Activated CD4-positive, alpha-beta memory T cell treated with anti-CD3 and anti-CD28 coated beads for 36 hours (primary cell): ENCODE results near the gene ECE2. TPM values are rescaled to one million over a fixed set of nuclear protein-coding genes. Genes with fewer than 3 reads are reported as not detected.

Experiments
- CTCF ChIA-PET: fragments of 350-600 bp; sonication (Branson Sonifier 250); formaldehyde crosslinking; loops from one replicate; lab custom pipeline; 2021; ENCODE audit warnings: antibody characterized with exemption, inconsistent platforms; lab: Charles Lee
- POLR2A ChIA-PET: fragments of 350-600 bp; sonication (Branson Sonifier 250); formaldehyde crosslinking; loops from one replicate; lab custom pipeline; 2021; ENCODE audit warnings: antibody characterized with exemption; lab: Charles Lee
- DNase-seq: peaks from one replicate; pipeline ENCODE4 v3.0.0-alpha.2; 2020
- H3K27ac Mint-ChIP-seq: one replicate; pipeline ENCODE4 v1.8.0; 2021; ENCODE audit warnings: mixed read lengths
- H3K27me3 Mint-ChIP-seq: one replicate; pipeline ENCODE4 v1.8.0; 2021; ENCODE audit warnings: mixed read lengths
- H3K36me3 Mint-ChIP-seq: one replicate; pipeline ENCODE4 v1.8.0; 2021; ENCODE audit warnings: mixed read lengths
- H3K4me1 Mint-ChIP-seq: one replicate; pipeline ENCODE4 v1.8.0; 2021; ENCODE audit warnings: low read depth, mixed read lengths
- H3K4me3 Mint-ChIP-seq: one replicate; pipeline ENCODE4 v1.8.0; 2021; ENCODE audit warnings: mild to moderate bottlenecking, mixed read lengths
- H3K9me3 Mint-ChIP-seq: one replicate; pipeline ENCODE4 v1.8.0; 2021; ENCODE audit warnings: mixed read lengths
- intact Hi-C: fragments of 100-400 bp; cut with micrococcal nuclease; formaldehyde crosslinking; loops from one replicate; pipeline ENCODE4 v1.15.1; 2023
- total RNA-seq, 2 experiments: library from RNA; stranded (reverse); gene quantifications; one replicate each; pipeline ENCODE4 v1.2.3, GENCODE V29; 2021

The ECE2 gene
- total RNA-seq, 2 experiments from 2014 or later = not detected

DNA sequence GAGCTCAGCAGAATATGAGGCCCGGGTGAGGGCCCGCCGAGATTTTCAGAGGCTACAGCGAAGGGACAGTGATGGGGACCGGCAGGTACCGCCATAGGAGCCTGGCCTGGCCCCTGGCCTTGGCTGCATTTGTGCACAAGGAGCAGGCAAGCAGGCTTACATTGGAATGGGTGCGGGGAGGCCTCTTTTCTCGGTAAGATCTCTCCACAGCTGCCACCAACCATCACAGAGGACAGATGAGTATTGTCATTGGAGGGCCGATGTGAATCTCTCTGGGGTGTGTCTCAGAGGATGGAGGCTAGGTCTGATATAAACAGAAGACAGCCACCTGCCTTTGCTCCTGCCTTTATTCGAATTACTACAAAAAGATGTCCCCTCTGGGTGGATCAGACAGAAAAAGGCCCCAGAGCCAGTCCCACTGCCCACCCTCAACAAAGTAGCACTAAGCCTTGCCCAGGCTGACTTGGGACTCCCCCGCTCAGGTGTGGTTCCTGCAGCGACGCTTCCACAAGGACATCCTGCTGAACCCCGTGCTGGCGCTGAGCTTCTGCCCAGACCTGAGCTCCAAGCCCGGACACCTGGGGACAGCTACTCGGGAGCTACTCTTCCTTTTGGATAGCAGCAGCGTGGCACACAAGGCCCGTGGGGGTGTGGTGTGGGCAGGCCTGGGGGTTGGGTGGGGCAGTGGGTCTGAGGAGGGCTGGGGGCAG is 41.0 kb upstream of the ECE2 start:
- Mint-ChIP-seq H3K9me3 (no peaks in the 10 kb centered on the region), H3K4me1 (peaks cover 6% of the 10 kb centered on the region), H3K36me3 (no peaks in the 10 kb centered on the region), H3K4me3 (no peak overlapping the region), H3K27me3 (peaks cover 22% of the 10 kb centered on the region), H3K27ac (no peak overlapping the region)
- no peak for DNase-seq
- POLR2A ChIA-PET = no interaction called here
- intact Hi-C loops = no loop called here
- CTCF ChIA-PET = no interaction called here

- Mint-ChIP-seq H3K9me3 (no peaks in the 10 kb centered on the region), H3K4me3 (no peak overlapping the region), H3K4me1 (peaks cover 6% of the 10 kb centered on the region), H3K27me3 (peaks cover 22% of the 10 kb centered on the region), H3K27ac (no peak overlapping the region), H3K36me3 (no peaks in the 10 kb centered on the region)
- intact Hi-C loops = no loop called here
- DNase-seq = no peak
- POLR2A ChIA-PET = no interaction called here
- CTCF ChIA-PET = interaction anchor here (1.3 to 6.0 kb wide), 2 partner anchors 8 to 14 kb away, joined by 4 to 50 read pairs; partner anchors contain the start of genes EEF1AKMT4 and VWA5B2
Observed at GRCh38 chr3:184235381-184236032, 40.3 kb upstream of the ECE2 start.

DNA sequence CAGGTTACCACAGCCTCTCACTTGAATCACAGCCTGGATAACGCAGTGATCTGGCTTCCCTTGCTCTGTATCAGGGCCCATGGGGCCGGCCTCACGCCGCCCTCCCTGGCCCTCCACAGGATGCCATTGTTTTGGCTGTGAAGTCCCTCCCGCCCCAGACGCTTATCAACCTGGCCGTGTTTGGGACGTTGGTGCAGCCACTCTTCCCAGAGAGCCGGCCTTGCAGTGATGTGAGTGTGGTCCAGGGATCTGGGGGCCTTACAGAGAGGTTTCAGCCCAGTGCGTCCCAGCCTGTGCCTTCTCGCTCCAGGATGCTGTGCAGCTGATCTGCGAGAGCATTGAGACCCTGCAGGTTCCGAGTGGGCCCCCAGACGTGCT is 39.8 kb upstream of the ECE2 start:
- Mint-ChIP-seq H3K27me3 (peaks cover 20% of the 10 kb centered on the region), H3K36me3 (no peaks in the 10 kb centered on the region), H3K4me3 (no peak overlapping the region), H3K27ac (no peak overlapping the region), H3K9me3 (no peaks in the 10 kb centered on the region), H3K4me1 (peaks cover 4% of the 10 kb centered on the region)
- CTCF ChIA-PET = interaction anchor here (1.0 to 6.0 kb wide), 3 partner anchors 8 to 53 kb away, joined by 3 to 50 read pairs (median 4); partner anchors contain the start of genes EEF1AKMT4 and VWA5B2
- no peak for DNase-seq
- POLR2A ChIA-PET = no interaction called here
- intact Hi-C loops = no loop called here

DNA sequence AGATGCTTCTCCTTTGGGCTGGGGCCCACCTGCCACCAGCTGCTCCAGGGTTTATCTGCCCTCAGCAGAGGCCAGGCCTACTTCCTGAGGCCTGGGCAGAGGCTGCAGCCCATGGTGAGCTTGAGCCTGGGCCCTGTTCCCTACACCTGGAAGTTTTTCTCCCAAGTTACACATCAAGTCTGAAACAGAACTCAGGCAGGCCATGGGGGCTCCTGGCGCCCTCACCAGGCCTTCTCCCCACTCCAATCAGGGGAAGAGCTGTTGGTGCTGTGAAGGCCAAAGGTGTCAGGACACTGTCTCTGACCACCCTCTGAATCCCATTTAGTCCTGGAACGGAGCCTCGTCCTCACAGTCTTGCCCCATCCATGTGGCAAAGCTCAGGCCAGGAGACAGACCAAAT is 39.2 kb upstream of the ECE2 start:
- intact Hi-C loops = no loop called here
- H3K36me3 Mint-ChIP-seq = no peaks in the 10 kb centered on the region
- DNase-seq = no peak
- ChIA-PET POLR2A (no interaction called here), CTCF (interaction anchor here (0.9 to 6.0 kb wide), 4 partner anchors 9 to 341 kb away, joined by 3 to 50 read pairs (median 4); partner anchors contain the start of genes EEF1AKMT4 and VWA5B2)
- H3K4me1 Mint-ChIP-seq = no peaks in the 10 kb centered on the region
- H3K9me3 Mint-ChIP-seq = no peaks in the 10 kb centered on the region
- peaks cover 13% of the 10 kb centered on the region for H3K27me3 Mint-ChIP-seq
- no peak overlapping the region for H3K27ac Mint-ChIP-seq
- H3K4me3 Mint-ChIP-seq = no peak overlapping the region

DNA sequence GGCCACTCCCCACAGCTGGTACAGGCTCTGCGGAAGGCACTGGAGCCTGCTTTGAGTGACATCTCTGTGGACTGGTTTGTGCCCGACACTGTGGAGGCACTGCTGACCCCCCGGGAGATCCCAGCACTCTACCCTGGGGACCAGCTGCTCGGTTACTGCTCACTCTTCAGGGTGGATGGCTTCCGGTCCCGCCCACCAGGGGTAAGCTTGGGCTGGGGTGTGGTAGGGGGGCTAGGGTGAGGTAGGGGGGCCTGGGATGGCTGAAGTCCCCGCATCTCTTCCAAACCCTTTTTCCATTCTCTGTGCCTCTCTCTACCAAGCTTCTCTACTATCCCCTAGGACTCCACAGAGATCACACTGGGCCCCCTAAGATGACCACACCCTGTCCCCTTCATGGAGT is 38.6 kb upstream of the ECE2 start:
- no peak for DNase-seq
- no peaks in the 10 kb centered on the region for H3K9me3 Mint-ChIP-seq
- intact Hi-C loops = no loop called here
- peaks cover under 1% of the 10 kb centered on the region for H3K36me3 Mint-ChIP-seq
- H3K27ac Mint-ChIP-seq = no peak overlapping the region
- ChIA-PET POLR2A (no interaction called here), CTCF (interaction anchor here (0.9 to 6.0 kb wide), 5 partner anchors 9 to 342 kb away, joined by 3 to 50 read pairs (median 4); partner anchors contain the start of genes EEF1AKMT4 and VWA5B2)
- no peaks in the 10 kb centered on the region for H3K4me1 Mint-ChIP-seq
- H3K27me3 Mint-ChIP-seq = peaks cover 8% of the 10 kb centered on the region
- no peak overlapping the region for H3K4me3 Mint-ChIP-seq

GRCh38 chr3:184237807-184238206 is 38.0 kb upstream of the ECE2 start:
- no peaks in the 10 kb centered on the region for H3K4me1 Mint-ChIP-seq
- no peak overlapping the region for H3K27ac Mint-ChIP-seq
- CTCF ChIA-PET = interaction anchor here (0.8 to 6.0 kb wide), 3 partner anchors 10 to 13 kb away, joined by 3 to 50 read pairs (median 5); partner anchors contain the start of genes EEF1AKMT4 and VWA5B2
- no peak for DNase-seq
- POLR2A ChIA-PET = no interaction called here
- no peaks in the 10 kb centered on the region for H3K9me3 Mint-ChIP-seq
- peaks cover 3% of the 10 kb centered on the region for H3K27me3 Mint-ChIP-seq
- no peak overlapping the region for H3K4me3 Mint-ChIP-seq
- intact Hi-C loops = no loop called here
- peaks cover 5% of the 10 kb centered on the region for H3K36me3 Mint-ChIP-seq

- no peaks in the 10 kb centered on the region for H3K4me1 Mint-ChIP-seq
- H3K36me3 Mint-ChIP-seq = peaks cover 9% of the 10 kb centered on the region
- no peak overlapping the region for H3K4me3 Mint-ChIP-seq
- CTCF ChIA-PET = interaction anchor here (0.8 to 6.0 kb wide), 3 partner anchors 11 to 14 kb away, joined by 3 to 50 read pairs (median 5); partner anchors contain the start of genes EEF1AKMT4 and VWA5B2
- no peak for DNase-seq
- H3K27ac Mint-ChIP-seq = no peak overlapping the region
- no peaks in the 10 kb centered on the region for H3K9me3 Mint-ChIP-seq
- POLR2A ChIA-PET = no interaction called here
- H3K27me3 Mint-ChIP-seq = no peaks in the 10 kb centered on the region
- intact Hi-C loops = no loop called here
Observed at GRCh38 chr3:184238246-184238818, 37.5 kb upstream of the ECE2 start.

DNA sequence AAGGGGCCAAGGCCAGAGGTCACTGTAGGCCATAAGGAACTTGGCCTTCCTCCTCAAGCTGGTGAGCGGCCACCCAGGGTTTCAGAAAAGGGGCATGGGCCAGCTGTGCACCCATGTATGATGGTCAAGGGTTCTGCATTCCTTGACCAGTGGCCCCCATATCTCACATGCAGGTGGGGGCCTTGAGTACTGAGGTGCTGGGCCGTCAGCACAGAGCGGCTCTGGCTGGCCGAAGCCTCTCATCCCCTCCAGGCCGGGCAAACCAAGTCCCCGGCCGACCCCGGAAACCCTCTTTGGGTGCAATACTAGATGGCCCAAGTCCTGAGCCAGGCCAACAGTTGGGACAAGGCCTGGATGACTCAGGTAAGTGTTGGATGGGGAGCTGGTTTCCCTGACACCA is 36.6 kb upstream of the ECE2 start:
- Mint-ChIP-seq H3K27me3 (no peaks in the 10 kb centered on the region), H3K4me3 (no peak overlapping the region), H3K36me3 (peaks cover 15% of the 10 kb centered on the region), H3K27ac (no peak overlapping the region), H3K4me1 (no peaks in the 10 kb centered on the region), H3K9me3 (no peaks in the 10 kb centered on the region)
- POLR2A ChIA-PET = interaction anchor here (0.6 kb wide), 1 partner anchor 781 kb away, joined by 3 read pairs; no protein-coding TSS in a partner anchor
- CTCF ChIA-PET = interaction anchor here (6.0 kb wide), 1 partner anchor 11 kb away, joined by 50 read pairs; the partner anchor contains the start of gene VWA5B2
- DNase-seq = no peak
- intact Hi-C loops = no loop called here

- H3K27me3 Mint-ChIP-seq = no peaks in the 10 kb centered on the region
- H3K4me1 Mint-ChIP-seq = no peaks in the 10 kb centered on the region
- no peak overlapping the region for H3K4me3 Mint-ChIP-seq
- CTCF ChIA-PET = interaction anchor here (0.8 to 6.0 kb wide), 2 partner anchors 11 to 12 kb away, joined by 4 to 50 read pairs; partner anchors contain the start of gene VWA5B2
- H3K9me3 Mint-ChIP-seq = no peaks in the 10 kb centered on the region
- DNase-seq = no peak
- no peak overlapping the region for H3K27ac Mint-ChIP-seq
- peaks cover 15% of the 10 kb centered on the region for H3K36me3 Mint-ChIP-seq
- POLR2A ChIA-PET = interaction anchor here (0.6 to 1.5 kb wide), 2 partner anchors 9 to 782 kb away, joined by 3 to 6 read pairs; no protein-coding TSS in a partner anchor
- intact Hi-C loops = no loop called here
Observed at GRCh38 chr3:184239708-184240107, 36.1 kb upstream of the ECE2 start.

GRCh38 chr3:184240384-184241140 is 35.3 kb upstream of the ECE2 start:
- DNase-seq = no peak
- no peaks in the 10 kb centered on the region for H3K4me1 Mint-ChIP-seq
- no peak overlapping the region for H3K27ac Mint-ChIP-seq
- ChIA-PET CTCF (interaction anchor here (0.8 to 6.0 kb wide), 2 partner anchors 10 to 13 kb away, joined by 4 to 50 read pairs; partner anchors contain the start of gene VWA5B2), POLR2A (interaction anchor here (1.5 kb wide), 1 partner anchor 10 kb away, joined by 6 read pairs; no protein-coding TSS in a partner anchor)
- H3K9me3 Mint-ChIP-seq = no peaks in the 10 kb centered on the region
- H3K4me3 Mint-ChIP-seq = no peak overlapping the region
- intact Hi-C loops = no loop called here
- peaks cover 15% of the 10 kb centered on the region for H3K36me3 Mint-ChIP-seq
- no peaks in the 10 kb centered on the region for H3K27me3 Mint-ChIP-seq

- Mint-ChIP-seq H3K27ac (no peak overlapping the region), H3K9me3 (no peaks in the 10 kb centered on the region), H3K4me1 (no peaks in the 10 kb centered on the region), H3K36me3 (peaks cover 15% of the 10 kb centered on the region), H3K27me3 (no peaks in the 10 kb centered on the region), H3K4me3 (no peak overlapping the region)
- POLR2A ChIA-PET = interaction anchor here (1.5 kb wide), 1 partner anchor 11 kb away, joined by 6 read pairs; no protein-coding TSS in a partner anchor
- no peak for DNase-seq
- intact Hi-C loops = no loop called here
- CTCF ChIA-PET = interaction anchor here (6.0 kb wide), 1 partner anchor 13 kb away, joined by 50 read pairs; the partner anchor contains the start of gene VWA5B2
Observed at GRCh38 chr3:184241141-184241446, 34.7 kb upstream of the ECE2 start.
